Heart left ventricle (tissue), 13 donors: ENCODE results near the gene CREB3L1.

Experiments used
- POLR2A ChIP-seq, 2 donors: fragments of 450-650 bp; IDR thresholded peaks; one replicate each; pipeline ENCODE4 v1.6.1; 2017; ENCODE audit warnings: antibody characterized with exemption in 2 of 2, mild to moderate bottlenecking in 2 of 2, moderate library complexity in 2 of 2
- TF ChIP-seq, protein P1 (sequence below), 12 donors: fragments of 200-600 bp; sonication (generic) in 4 of 12; IDR thresholded peaks; one replicate each; pipeline versions ENCODE4 v1.5.0 to v1.8.0; 2018 to 2022; ENCODE audit warnings: antibody characterized with exemption in 12 of 12, mild to moderate bottlenecking in 5 of 12
- donor health status: ischemic (EF 13 %, LVEDD 7.1; RV severe dilation, severe dysfunction).
- donor health status: DM: no; HTN: yes; CAD: no.
- donor health status: DM: no; HTN: no; CAD: no.
- donor health status: ischemic (EF 25% LVEDD 6.9; RV normal size, moderate dysfunction).
- donor health status: ischemic (EF 25% LVEDD 5.7; RV mildly dilated, moderate dysfunction).
- donor health status: ischemic (EF 35%, LVEDD 5.7; RV mildly dilated, moderate dysfunction).
- donor health status: nonischemic (EF 11% LVEDD 7.7; RV severe dilation, severe dysfunction).
- donor health status: DM: yes; HTN: yes; CAD: no.
- donor health status: PGD.
- donor health status: ischemic (EF 29% LVEDD 5.4; RV normal size, mild dysfunction).
- donor health status: nonischemic (EF 23%, LVEDD 6.1; RV moderate dilation, normal function).

- TF ChIP-seq, protein P1, sequence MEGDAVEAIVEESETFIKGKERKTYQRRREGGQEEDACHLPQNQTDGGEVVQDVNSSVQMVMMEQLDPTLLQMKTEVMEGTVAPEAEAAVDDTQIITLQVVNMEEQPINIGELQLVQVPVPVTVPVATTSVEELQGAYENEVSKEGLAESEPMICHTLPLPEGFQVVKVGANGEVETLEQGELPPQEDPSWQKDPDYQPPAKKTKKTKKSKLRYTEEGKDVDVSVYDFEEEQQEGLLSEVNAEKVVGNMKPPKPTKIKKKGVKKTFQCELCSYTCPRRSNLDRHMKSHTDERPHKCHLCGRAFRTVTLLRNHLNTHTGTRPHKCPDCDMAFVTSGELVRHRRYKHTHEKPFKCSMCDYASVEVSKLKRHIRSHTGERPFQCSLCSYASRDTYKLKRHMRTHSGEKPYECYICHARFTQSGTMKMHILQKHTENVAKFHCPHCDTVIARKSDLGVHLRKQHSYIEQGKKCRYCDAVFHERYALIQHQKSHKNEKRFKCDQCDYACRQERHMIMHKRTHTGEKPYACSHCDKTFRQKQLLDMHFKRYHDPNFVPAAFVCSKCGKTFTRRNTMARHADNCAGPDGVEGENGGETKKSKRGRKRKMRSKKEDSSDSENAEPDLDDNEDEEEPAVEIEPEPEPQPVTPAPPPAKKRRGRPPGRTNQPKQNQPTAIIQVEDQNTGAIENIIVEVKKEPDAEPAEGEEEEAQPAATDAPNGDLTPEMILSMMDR (IDR thresholded peaks at IDR 0.05) = no peak
- TF ChIP-seq POLR2A (IDR thresholded peaks at IDR 0.05) = no peak
Observed at GRCh38 chr11:46335271-46335670, 57.8 kb downstream of the CREB3L1 start.
